SK-N-MC (cell line): Measurements from ENCODE around the gene FAM234A.

Experiments
- EZH2 ChIP-seq: fragments of 200-600 bp; sonication (generic); IDR thresholded peaks from one replicate; pipeline ENCODE4 v1.6.1; 2017; ENCODE audit warnings: antibody characterized with exemption
- POLR2AphosphoS5 ChIP-seq: IDR thresholded peaks from 2 replicates; pipeline ENCODE4 v1.6.1; 2012; ENCODE audit warnings: mild to moderate bottlenecking, low read depth, low read length, borderline replicate concordance

DNA sequence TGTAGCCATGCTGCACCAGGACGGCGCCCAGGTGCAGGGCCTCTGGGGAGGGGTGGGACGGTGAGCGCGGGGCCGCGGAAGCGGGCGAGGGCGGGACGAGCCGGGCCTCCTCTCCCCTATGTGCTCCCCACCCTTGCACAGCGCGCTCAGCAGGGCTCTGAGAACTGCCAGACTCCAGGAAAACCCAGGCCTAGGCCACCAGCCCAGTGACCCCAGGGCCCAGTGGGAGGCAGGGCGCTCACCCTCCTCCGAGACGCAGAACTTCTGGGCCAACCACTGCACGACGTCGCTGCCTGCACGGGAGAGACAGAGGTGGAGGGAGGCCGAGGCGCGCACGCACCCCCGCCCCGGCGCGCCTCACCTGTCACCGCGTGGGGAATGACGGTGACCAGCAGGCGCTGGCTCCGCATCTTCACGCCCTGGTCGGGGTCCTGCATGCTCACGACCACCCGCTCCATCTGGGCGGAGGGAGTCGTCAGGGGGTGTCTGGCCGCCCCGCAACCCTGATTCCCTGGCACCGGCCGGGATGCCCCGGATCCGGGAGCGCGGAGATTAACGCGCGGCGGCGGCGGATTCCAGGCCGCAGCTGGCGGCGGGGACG lies 40.5 kb downstream of the FAM234A start:
- no peak for TF ChIP-seq EZH2
- TF ChIP-seq POLR2AphosphoS5, result no peak
